BE2C (cell line): ENCODE data around the gene GNAL.

ENCODE experiments used
- DNase-seq: peaks from one replicate; pipeline ENCODE4 v3.0.0-alpha.2; 2020
- H3K27me3 ChIP-seq: fragments of 250-450 bp; sonication (Bioruptor Pico); 2 replicates; pipeline ENCODE4 v1.5.1; 2020; ENCODE audit warnings: mild to moderate bottlenecking
- H3K36me3 ChIP-seq: fragments of 250-450 bp; sonication (Bioruptor Pico); 2 replicates; pipeline ENCODE4 v1.5.1; 2020; ENCODE audit warnings: mild to moderate bottlenecking
- H3K4me1 ChIP-seq: fragments of 250-450 bp; sonication (Bioruptor Pico); 2 replicates; pipeline ENCODE4 v1.5.1; 2020
- H3K4me3 ChIP-seq: 2 replicates; pipeline ENCODE4 v1.5.1; 2011; ENCODE audit warnings: low read depth, low read length
- H3K9me3 ChIP-seq: fragments of 250-450 bp; sonication (Bioruptor Pico); 2 replicates; pipeline ENCODE4 v1.5.1; 2020
- TF ChIP-seq, protein P1 (sequence below): IDR thresholded peaks from 2 replicates; pipeline ENCODE4 v1.5.1; 2012; ENCODE audit warnings: mild to moderate bottlenecking, low read depth, low read length

The GNAL gene

GRCh38 chr18:11661430-11661829, 27.6 kb upstream of the GNAL start:
- no peaks in the 10 kb centered on the region for H3K9me3 ChIP-seq
- H3K36me3 ChIP-seq: no peaks in the 10 kb centered on the region
- H3K4me3 ChIP-seq: no peak overlapping the region
- H3K27me3 ChIP-seq: no peaks in the 10 kb centered on the region
- TF ChIP-seq, protein P1, sequence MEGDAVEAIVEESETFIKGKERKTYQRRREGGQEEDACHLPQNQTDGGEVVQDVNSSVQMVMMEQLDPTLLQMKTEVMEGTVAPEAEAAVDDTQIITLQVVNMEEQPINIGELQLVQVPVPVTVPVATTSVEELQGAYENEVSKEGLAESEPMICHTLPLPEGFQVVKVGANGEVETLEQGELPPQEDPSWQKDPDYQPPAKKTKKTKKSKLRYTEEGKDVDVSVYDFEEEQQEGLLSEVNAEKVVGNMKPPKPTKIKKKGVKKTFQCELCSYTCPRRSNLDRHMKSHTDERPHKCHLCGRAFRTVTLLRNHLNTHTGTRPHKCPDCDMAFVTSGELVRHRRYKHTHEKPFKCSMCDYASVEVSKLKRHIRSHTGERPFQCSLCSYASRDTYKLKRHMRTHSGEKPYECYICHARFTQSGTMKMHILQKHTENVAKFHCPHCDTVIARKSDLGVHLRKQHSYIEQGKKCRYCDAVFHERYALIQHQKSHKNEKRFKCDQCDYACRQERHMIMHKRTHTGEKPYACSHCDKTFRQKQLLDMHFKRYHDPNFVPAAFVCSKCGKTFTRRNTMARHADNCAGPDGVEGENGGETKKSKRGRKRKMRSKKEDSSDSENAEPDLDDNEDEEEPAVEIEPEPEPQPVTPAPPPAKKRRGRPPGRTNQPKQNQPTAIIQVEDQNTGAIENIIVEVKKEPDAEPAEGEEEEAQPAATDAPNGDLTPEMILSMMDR: no peak
- H3K4me1 ChIP-seq: no peaks in the 10 kb centered on the region
- no peak for DNase-seq

DNA sequence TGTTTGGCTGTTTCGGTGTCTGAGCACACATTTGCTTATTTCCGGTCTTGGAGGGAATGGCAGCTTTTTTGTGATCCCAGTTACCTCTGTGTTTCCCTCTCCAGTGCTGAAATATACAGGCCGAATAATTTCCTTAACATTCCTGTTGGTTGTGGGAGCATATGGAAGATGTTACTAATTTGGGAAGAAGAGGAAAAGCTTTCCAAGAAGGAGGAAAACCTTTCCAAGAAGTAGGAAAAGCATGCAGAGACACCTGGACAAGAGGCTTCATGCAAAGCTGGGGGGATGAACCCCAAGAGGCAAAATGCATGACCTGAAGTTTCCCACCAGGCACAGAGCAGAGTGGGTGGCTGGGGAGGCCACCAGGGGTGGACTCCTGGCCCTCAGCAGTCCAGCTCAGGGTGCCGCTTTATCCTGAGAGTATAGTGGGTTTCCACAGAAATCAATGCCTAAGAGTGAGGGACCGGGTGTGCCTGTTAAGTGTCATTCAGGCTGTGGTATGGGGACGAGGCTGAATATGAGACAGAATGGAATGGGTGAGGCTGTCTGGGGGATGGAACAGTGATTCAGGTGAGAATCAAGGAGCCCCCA, 25.5 kb upstream of the GNAL start:
- Histone ChIP-seq H3K9me3 (no peaks in the 10 kb centered on the region), H3K4me1 (no peaks in the 10 kb centered on the region), H3K27me3 (no peaks in the 10 kb centered on the region), H3K4me3 (no peak overlapping the region), H3K36me3 (no peaks in the 10 kb centered on the region)
- TF ChIP-seq, protein P1: no peak
- DNase-seq: no peak

GRCh38 chr18:11664286-11664685, 24.8 kb upstream of the GNAL start:
- Histone ChIP-seq H3K9me3 (no peaks in the 10 kb centered on the region), H3K36me3 (no peaks in the 10 kb centered on the region), H3K4me1 (no peaks in the 10 kb centered on the region), H3K27me3 (no peaks in the 10 kb centered on the region), H3K4me3 (no peak overlapping the region)
- no peak for DNase-seq
- TF ChIP-seq, protein P1: no peak

GRCh38 chr18:11665146-11665545, 23.9 kb upstream of the GNAL start:
- H3K27me3 ChIP-seq: no peaks in the 10 kb centered on the region
- DNase-seq: no peak

DNA sequence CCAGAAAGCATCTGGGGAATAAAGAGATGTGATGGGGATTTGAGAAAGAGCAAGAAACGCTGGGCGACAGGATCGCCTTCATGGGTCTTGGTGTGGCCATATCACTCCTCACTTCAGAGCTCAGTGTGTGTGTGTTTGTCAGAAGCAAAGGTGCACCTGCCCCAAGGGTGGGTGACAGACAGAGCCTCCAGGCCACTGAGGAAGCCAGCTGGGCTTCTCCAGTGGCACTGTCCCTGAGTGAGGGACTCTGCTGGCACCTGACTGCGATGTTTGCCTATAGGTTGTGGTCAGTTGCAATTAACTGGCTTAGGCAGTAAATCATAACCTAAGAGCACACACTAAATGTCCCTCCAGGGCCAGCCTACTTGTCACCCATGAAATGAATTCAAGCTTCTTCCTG, 23.5 kb upstream of the GNAL start:
- TF ChIP-seq, protein P1: no peak
- DNase-seq: no peak

More at GRCh38 chr18:11665146-11665545, 23.9 kb upstream of the GNAL start:
- Histone ChIP-seq H3K9me3 (no peaks in the 10 kb centered on the region), H3K36me3 (no peaks in the 10 kb centered on the region), H3K4me3 (no peak overlapping the region), H3K4me1 (no peaks in the 10 kb centered on the region)
- TF ChIP-seq, protein P1: no peak

GRCh38 chr18:11666176-11666575, 22.9 kb upstream of the GNAL start:
- no peak for DNase-seq
- Histone ChIP-seq H3K9me3 (no peaks in the 10 kb centered on the region), H3K4me3 (no peak overlapping the region), H3K4me1 (no peaks in the 10 kb centered on the region), H3K27me3 (no peaks in the 10 kb centered on the region), H3K36me3 (no peaks in the 10 kb centered on the region)
- TF ChIP-seq, protein P1: no peak

More for the DNA sequence above, 23.5 kb upstream of the GNAL start:
- no peaks in the 10 kb centered on the region for H3K36me3 ChIP-seq
- H3K4me3 ChIP-seq: no peak overlapping the region
- no peaks in the 10 kb centered on the region for H3K4me1 ChIP-seq
- H3K27me3 ChIP-seq: no peaks in the 10 kb centered on the region
- no peaks in the 10 kb centered on the region for H3K9me3 ChIP-seq
